AG09309 (cell line): ENCODE data around the gene CLSTN1.

ENCODE experiments used
- DNase-seq: peaks from one replicate; pipeline ENCODE4 v3.0.0-alpha.2; 2010; ENCODE audit warnings: low read depth
- H3K4me3 ChIP-seq: 2 replicates; pipeline ENCODE4 v1.5.1; 2011; ENCODE audit warnings: mild to moderate bottlenecking, low read depth, low read length, moderate library complexity; ENCODE audit not compliant: control insufficient read depth
- CTCF ChIP-seq: IDR thresholded peaks from 2 replicates; pipeline ENCODE4 v1.5.1; 2011; ENCODE audit warnings: mild to moderate bottlenecking, low read depth, low read length, inconsistent platforms; ENCODE audit not compliant: insufficient read depth, control insufficient read depth; ENCODE audit errors: missing control alignments

CLSTN1 gene

GRCh38 chr1:9720785-9721605, 102.8 kb downstream of the CLSTN1 start:
- no peak for DNase-seq
- no peak overlapping the region for H3K4me3 ChIP-seq
- TF ChIP-seq CTCF = no peak

GRCh38 chr1:9719978-9720722, 103.6 kb downstream of the CLSTN1 start:
- no peak for TF ChIP-seq CTCF
- DNase-seq = no peak
- H3K4me3 ChIP-seq = no peak overlapping the region

GRCh38 chr1:9718006-9718680, 105.6 kb downstream of the CLSTN1 start:
- no peak for DNase-seq
- H3K4me3 ChIP-seq = no peak overlapping the region
- TF ChIP-seq CTCF = no peak

DNA sequence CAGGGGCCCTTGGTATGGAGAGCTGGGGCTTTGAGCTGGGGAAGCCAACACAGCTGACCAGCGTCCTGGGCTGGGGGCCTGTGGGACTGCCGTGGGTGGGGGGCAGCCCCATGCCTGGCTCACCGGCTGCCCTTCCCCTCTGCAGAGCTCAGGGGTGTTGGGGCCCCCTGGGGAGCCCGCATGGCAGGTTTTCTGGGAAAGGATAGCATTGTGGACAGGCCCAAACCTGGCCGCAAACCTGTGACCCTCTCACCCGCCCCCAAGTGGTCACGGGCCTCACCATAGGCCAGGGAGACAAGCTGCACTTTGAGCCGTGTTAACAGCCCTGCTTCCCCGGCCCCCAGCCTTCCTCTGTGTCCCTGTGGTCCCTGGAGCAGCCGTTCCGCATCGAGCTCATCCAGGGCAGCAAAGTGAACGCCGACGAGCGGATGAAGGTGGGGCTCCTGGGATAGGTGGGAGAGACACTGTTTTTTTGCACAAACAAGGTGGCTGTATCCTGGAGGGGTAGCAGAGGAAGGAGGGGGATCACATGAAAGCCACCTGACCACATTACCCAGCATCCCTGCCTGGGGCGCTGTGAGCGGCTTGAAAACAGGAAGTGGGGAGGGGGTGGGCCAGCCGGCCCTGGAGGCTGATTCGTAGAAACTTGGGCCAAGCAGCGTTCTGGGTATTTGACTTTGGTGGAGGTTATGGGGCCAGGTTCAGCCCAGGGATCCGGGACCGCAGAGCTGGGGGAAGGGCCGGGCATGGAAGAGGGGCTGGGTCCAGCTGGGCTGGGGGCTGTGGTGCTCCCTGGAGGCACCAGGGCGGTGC, 106.4 kb downstream of the CLSTN1 start:
- no peak for TF ChIP-seq CTCF
- DNase-seq = no peak
- no peak overlapping the region for H3K4me3 ChIP-seq

- DNase-seq = no peak
- TF ChIP-seq CTCF = no peak
- no peak overlapping the region for H3K4me3 ChIP-seq
Measured at GRCh38 chr1:9716404-9717192, 107.2 kb downstream of the CLSTN1 start.
